ENCODE data around the gene PFDN2. TPM values are rescaled to one million over a fixed set of nuclear protein-coding genes. Genes with fewer than 3 reads are reported as not detected.

The PFDN2 gene
- total RNA-seq, 1 donor from 2014 or later: 16.3 TPM

- no peaks in the 10 kb centered on the region for H3K4me1 ChIP-seq
- TF ChIP-seq CTCF (IDR thresholded peaks at IDR 0.05): no peak
- no peak overlapping the region for H3K27ac ChIP-seq
- H3K9me3 ChIP-seq: no peaks in the 10 kb centered on the region
- intact Hi-C loops (cut with DNase I): no loop called here
- no peaks in the 10 kb centered on the region for H3K36me3 ChIP-seq
- no peaks in the 10 kb centered on the region for H3K27me3 ChIP-seq
- no peak overlapping the region for H3K4me3 ChIP-seq
- no peak for DNase-seq (ENCODE audit: low spot score in 2 of 2)
Measured at GRCh38 chr1:161079436-161080110, 38.3 kb downstream of the PFDN2 start.

DNA sequence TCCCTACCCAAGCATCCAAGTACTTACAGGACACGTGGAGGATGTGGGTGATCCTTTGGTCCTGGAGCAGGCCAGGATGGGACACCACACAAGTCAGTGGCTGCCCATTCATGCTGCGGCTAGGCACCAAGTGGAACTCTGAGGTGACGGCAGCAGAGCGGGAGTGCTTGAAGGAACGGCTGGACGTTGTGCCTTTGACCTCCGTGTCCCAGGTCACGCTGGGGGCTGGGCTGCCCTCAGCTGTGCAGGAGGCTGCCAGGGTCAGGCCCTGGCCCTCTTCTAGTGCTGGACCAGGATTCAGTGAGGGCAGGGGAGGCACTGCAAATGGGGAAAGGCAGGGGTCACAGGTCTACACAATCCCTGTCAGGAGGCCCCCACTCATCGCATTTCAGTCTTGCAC, 40.4 kb downstream of the PFDN2 start:
- Histone ChIP-seq H3K27ac (no peak overlapping the region), H3K27me3 (no peaks in the 10 kb centered on the region), H3K4me3 (no peak overlapping the region), H3K9me3 (no peaks in the 10 kb centered on the region), H3K36me3 (no peaks in the 10 kb centered on the region), H3K4me1 (no peaks in the 10 kb centered on the region)
- intact Hi-C loops (cut with DNase I): no loop called here
- no peak for TF ChIP-seq CTCF (IDR thresholded peaks at IDR 0.05)
- no peak for DNase-seq (ENCODE audit: low spot score in 2 of 2)

- H3K4me3 ChIP-seq: no peak overlapping the region
- no peak for DNase-seq (ENCODE audit: low spot score in 2 of 2)
- H3K36me3 ChIP-seq: no peaks in the 10 kb centered on the region
- H3K4me1 ChIP-seq: no peaks in the 10 kb centered on the region
- intact Hi-C loops (cut with DNase I): no loop called here
- no peak overlapping the region for H3K27ac ChIP-seq
- no peak for TF ChIP-seq CTCF (IDR thresholded peaks at IDR 0.05)
- H3K9me3 ChIP-seq: no peaks in the 10 kb centered on the region
- H3K27me3 ChIP-seq: no peaks in the 10 kb centered on the region
Measured at GRCh38 chr1:161076410-161076809, 41.4 kb downstream of the PFDN2 start.

DNA sequence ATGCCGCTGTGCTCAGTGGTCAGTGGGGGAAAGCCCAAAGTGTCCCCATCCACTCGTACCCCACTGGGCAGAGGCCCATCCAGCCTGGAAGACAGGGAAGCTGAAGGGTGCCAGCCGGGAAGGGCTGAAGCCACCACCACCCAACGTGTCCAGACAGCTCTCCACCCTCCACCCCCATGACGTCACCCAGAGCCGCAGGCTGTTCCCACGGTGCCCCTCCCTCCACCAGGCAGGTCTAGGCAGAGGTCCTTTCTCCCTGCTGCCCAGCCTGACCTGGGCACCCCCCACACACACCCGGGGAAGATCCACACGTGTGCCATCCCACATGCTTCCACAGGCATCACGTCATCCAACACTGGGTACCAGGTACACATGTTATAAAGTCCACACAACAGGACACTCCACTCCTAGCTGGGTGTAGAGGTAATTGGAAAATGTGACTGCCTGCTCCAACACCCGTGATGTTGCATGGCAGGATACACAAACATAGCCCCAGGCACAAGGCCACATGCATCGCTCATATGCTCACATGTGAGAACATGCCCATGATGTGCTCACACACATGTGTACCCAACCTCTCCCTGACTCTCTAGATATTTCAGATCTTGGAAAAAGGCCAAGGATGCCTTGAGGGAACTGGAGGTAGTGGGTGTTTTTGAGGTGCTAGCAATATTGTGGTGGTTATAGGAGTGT, 43.0 kb downstream of the PFDN2 start:
- DNase-seq (ENCODE audit: low spot score in 2 of 2): no peak
- no peak for TF ChIP-seq CTCF (IDR thresholded peaks at IDR 0.05)
- Histone ChIP-seq H3K27ac (no peak overlapping the region), H3K27me3 (no peaks in the 10 kb centered on the region), H3K9me3 (no peaks in the 10 kb centered on the region), H3K4me3 (no peak overlapping the region), H3K4me1 (no peaks in the 10 kb centered on the region), H3K36me3 (no peaks in the 10 kb centered on the region)
- intact Hi-C loops (cut with DNase I): no loop called here

DNA sequence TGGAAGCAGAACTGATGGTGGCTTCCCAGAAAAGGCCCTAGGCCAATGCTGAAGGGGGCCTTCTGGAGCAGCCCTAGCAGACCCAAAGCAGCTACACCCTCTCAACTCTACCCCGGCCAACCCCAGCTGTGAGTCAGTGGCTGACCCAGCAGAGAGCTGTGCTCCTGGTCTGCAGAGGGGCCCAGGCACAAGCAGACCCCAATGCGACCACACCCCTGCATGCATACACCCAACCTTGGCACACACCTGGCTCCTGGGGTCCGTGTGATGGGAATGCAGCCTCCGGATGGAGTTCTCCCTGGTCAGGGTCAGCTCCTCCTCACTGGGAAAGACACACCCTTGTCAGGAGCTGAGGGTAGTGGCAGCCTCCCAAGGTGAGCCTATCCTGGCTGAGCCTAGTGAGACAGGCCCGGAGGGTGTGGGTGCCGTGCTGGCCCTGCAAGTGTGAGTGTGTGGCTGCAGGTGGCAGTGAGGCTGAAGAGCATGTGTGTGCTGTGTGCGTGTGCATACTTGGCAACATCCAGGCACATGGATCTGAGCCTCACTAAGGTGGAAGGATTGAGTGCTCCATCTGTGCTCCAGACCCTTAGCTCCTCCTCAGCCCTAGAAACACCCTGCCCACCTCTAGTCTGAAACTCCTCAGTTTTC, 44.2 kb downstream of the PFDN2 start:
- Histone ChIP-seq H3K27ac (no peak overlapping the region), H3K27me3 (no peaks in the 10 kb centered on the region), H3K36me3 (no peaks in the 10 kb centered on the region), H3K4me3 (no peak overlapping the region), H3K4me1 (no peaks in the 10 kb centered on the region), H3K9me3 (no peaks in the 10 kb centered on the region)
- DNase-seq (ENCODE audit: low spot score in 2 of 2): no peak
- TF ChIP-seq CTCF (IDR thresholded peaks at IDR 0.05): no peak
- intact Hi-C loops (cut with DNase I): no loop called here

All from ascending aorta (tissue), 2 donors.